Raji (cell line): ENCODE results near the gene PTX3.

ENCODE experiments used
- POLR2A ChIP-seq: IDR thresholded peaks from 2 replicates; pipeline ENCODE4 v1.6.1; 2011; ENCODE audit warnings: low read depth, low read length, control low read depth; ENCODE audit not compliant: insufficient read depth

Gene PTX3

GRCh38 chr3:157412323-157412855 is 24.3 kb upstream of the PTX3 start:
- TF ChIP-seq POLR2A, result no peak

GRCh38 chr3:157414861-157415260 is 21.8 kb upstream of the PTX3 start:
- no peak for TF ChIP-seq POLR2A

GRCh38 chr3:157416347-157417087 is 20.1 kb upstream of the PTX3 start:
- TF ChIP-seq POLR2A, result no peak

GRCh38 chr3:157417247-157417646 is 19.4 kb upstream of the PTX3 start:
- TF ChIP-seq POLR2A, result no peak

GRCh38 chr3:157418104-157418503 is 18.5 kb upstream of the PTX3 start:
- TF ChIP-seq POLR2A, result no peak

- TF ChIP-seq POLR2A, result no peak
These were observed 16.0 kb upstream of the PTX3 start for GRCh38 chr3:157420606-157421130.

- TF ChIP-seq POLR2A, result no peak
These were observed 13.3 kb upstream of the PTX3 start for GRCh38 chr3:157423337-157423736.

GRCh38 chr3:157427901-157428300 is 8.7 kb upstream of the PTX3 start:
- TF ChIP-seq POLR2A, result no peak

GRCh38 chr3:157428853-157429252 is 7.8 kb upstream of the PTX3 start:
- no peak for TF ChIP-seq POLR2A

GRCh38 chr3:157429708-157430107 is 6.9 kb upstream of the PTX3 start:
- TF ChIP-seq POLR2A, result no peak

GRCh38 chr3:157438194-157438730 is 1.6 kb downstream of the PTX3 start:
- no peak for TF ChIP-seq POLR2A

GRCh38 chr3:157441102-157441624 is 4.5 kb downstream of the PTX3 start:
- TF ChIP-seq POLR2A, result no peak

GRCh38 chr3:157442729-157443128 is 6.1 kb downstream of the PTX3 start:
- no peak for TF ChIP-seq POLR2A

GRCh38 chr3:157443905-157444796 is 7.5 kb downstream of the PTX3 start:
- TF ChIP-seq POLR2A, result no peak

- no peak for TF ChIP-seq POLR2A
These were observed 8.1 kb downstream of the PTX3 start for GRCh38 chr3:157444797-157445184.
